ENCODE data around the gene DNAI1.
"Not testable (repeated sequence)": the region's sequence is repeated elsewhere in the genome, so short reads cannot be mapped to it uniquely, and the experiment has no call there.

DNAI1 gene

GRCh38 chr9:34458013-34458958 lies at the start of gene DNAI1, which contains the start of gene FAM219A:
Gene DNAI1, plus strand, starts transcription at chr9:34458805. Its CDS starts 201 bp downstream, at chr9:34459006.
Gene FAM219A, minus strand, starts transcription at chr9:34458570. Its CDS starts 307 bp downstream, at chr9:34458263.
- peak; percentile 98 for DNase-seq

GRCh38 chr9:34409154-34409553 lies 49.5 kb upstream of the DNAI1 start:
- no peak for DNase-seq

- DNase-seq, result no peak
These were observed 46.3 kb upstream of the DNAI1 start for GRCh38 chr9:34412336-34412735.

GRCh38 chr9:34413231-34413852 lies 45.3 kb upstream of the DNAI1 start:
- DNase-seq, result no peak

GRCh38 chr9:34417734-34418133 lies 40.9 kb upstream of the DNAI1 start:
- DNase-seq, result no peak

GRCh38 chr9:34419716-34420504 lies 38.7 kb upstream of the DNAI1 start:
- DNase-seq, result no peak

GRCh38 chr9:34426347-34427074 lies 32.1 kb upstream of the DNAI1 start:
- no peak for DNase-seq

- DNase-seq, result no peak
These were observed 30.2 kb upstream of the DNAI1 start for GRCh38 chr9:34428325-34428958.

- no peak for DNase-seq
These were observed 27.7 kb upstream of the DNAI1 start for GRCh38 chr9:34430843-34431437.

- DNase-seq, result no peak
These were observed 26.9 kb upstream of the DNAI1 start for GRCh38 chr9:34431667-34432066.

- peak; percentile 56 for DNase-seq
These were observed 21.3 kb upstream of the DNAI1 start for GRCh38 chr9:34437006-34437925.

- not testable (repeated sequence) for DNase-seq
These were observed 20.7 kb upstream of the DNAI1 start for GRCh38 chr9:34437926-34438307.

GRCh38 chr9:34438465-34438864 lies 20.1 kb upstream of the DNAI1 start:
- DNase-seq, result not testable (repeated sequence)

GRCh38 chr9:34440017-34440416 lies 18.6 kb upstream of the DNAI1 start:
- DNase-seq, result no peak

GRCh38 chr9:34442770-34443169 lies 15.8 kb upstream of the DNAI1 start:
- DNase-seq, result no peak

GRCh38 chr9:34443533-34443932 lies 15.1 kb upstream of the DNAI1 start:
- no peak for DNase-seq

GRCh38 chr9:34443976-34444375 lies 14.6 kb upstream of the DNAI1 start:
- DNase-seq, result no peak

GRCh38 chr9:34446468-34446891 lies 12.1 kb upstream of the DNAI1 start:
- no peak for DNase-seq

GRCh38 chr9:34446951-34447350 lies 11.7 kb upstream of the DNAI1 start:
- DNase-seq, result no peak

- DNase-seq, result no peak
These were observed 8.0 kb upstream of the DNAI1 start for GRCh38 chr9:34450644-34451043.

Measured in CD4-positive, alpha-beta T cell treated with Interferon gamma for 1 hour (primary cell).